ENCODE data around the gene SMYD1. TPM values are rescaled to one million over a fixed set of nuclear protein-coding genes. Genes with fewer than 3 reads are reported as not detected.

Gene SMYD1
- total and polyA plus RNA-seq, 2 donors (not counting 1 experiment from before 2014, with no cell fraction given) = not detected

DNA sequence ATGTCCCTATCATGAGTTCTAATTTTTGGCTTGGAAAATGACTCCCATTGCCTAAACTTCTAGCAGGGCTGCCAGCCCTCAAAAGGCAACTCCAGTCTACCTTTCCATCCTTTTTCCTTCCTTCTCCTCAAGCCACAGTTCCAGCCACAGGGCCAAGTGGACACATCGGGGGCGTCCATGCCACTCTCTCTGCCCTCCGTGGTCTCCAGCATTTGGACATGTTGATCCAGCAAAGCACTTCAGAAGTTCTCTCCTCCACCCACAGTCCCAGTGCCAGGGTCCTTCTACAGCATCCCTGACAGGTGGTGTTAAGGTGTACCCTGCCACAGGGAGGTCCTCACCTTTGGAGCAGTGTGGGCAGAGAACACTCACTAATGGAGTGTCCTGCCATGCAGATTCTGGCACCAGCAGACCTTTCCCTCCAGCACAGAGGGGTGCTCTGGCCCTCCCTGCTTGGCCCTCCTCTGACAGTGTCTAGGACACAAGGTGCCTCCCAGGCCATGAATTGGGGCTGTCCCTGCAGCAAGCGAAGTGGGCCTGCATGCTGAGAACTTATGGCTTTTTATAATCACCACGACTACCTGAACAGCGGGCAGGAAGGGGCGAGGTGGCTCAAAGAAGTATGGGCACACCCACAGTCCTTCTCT is 61.8 kb downstream of the SMYD1 start:
- no peak overlapping the region for H3K4me3 ChIP-seq (ENCODE audit: control extremely low read depth in 1 of 5, extremely low read depth in 1 of 5, insufficient read depth in 1 of 5, low read depth in 2 of 5, low read length in 4 of 5)
- H2AFZ ChIP-seq (ENCODE audit: insufficient read depth, low read depth, low read length, poor library complexity, severe bottlenecking) = no peak overlapping the region
- ChIA-PET CTCF (no interaction called here), POLR2A (no interaction called here)
- Mint-ChIP-seq H3K27me3 (peaks cover 18% of the 10 kb centered on the region), H3K4me3 (no peak overlapping the region), H3K9me3 (ENCODE audit: insufficient read depth) (no peaks in the 10 kb centered on the region), H3K4me1 (no peaks in the 10 kb centered on the region), H3K27ac (no peak overlapping the region)
- no peak for ATAC-seq (ENCODE audit: low read depth)
- H3K9ac ChIP-seq (ENCODE audit: low read length) = no peak overlapping the region
- H3K9me3 ChIP-seq (ENCODE audit: control extremely low read depth in 1 of 3, control insufficient read depth in 2 of 3, insufficient read depth in 1 of 3, low read length in 2 of 3) = no peaks in the 10 kb centered on the region
- H3K4me1 ChIP-seq (ENCODE audit: control insufficient read depth in 2 of 2, insufficient read depth in 2 of 2, low read length in 2 of 2) = no peaks in the 10 kb centered on the region
- H3K27me3 ChIP-seq (replicated peaks in 1 of 4; ENCODE audit: control extremely low read depth in 1 of 4, control insufficient read depth in 3 of 4, insufficient read depth in 4 of 4, low read length in 3 of 4) = peaks cover 0 to 8% (median 0%) of the 10 kb centered on the region in 4 experiments
- no peak overlapping the region for H3K27ac ChIP-seq (ENCODE audit: low read length in 2 of 2)
- no peaks in the 10 kb centered on the region for H3K36me3 ChIP-seq (replicated peaks in 1 of 2; ENCODE audit: control extremely low read depth in 1 of 2, control insufficient read depth in 1 of 2, extremely low read depth in 1 of 2, insufficient read depth in 2 of 2, low read length in 1 of 2)
- H3K79me2 ChIP-seq (ENCODE audit: control insufficient read depth, insufficient read depth, low read length) = no peaks in the 10 kb centered on the region
- 88% methylated on average over 4 of the region's 7 CpGs for WGBS (ENCODE audit: insufficient coverage)
- H3K4me2 ChIP-seq (replicated peaks; ENCODE audit: low read depth, low read length, poor library complexity, severe bottlenecking) = no peak overlapping the region
- no peaks in the 10 kb centered on the region for H4K20me1 ChIP-seq (ENCODE audit: control insufficient read depth, insufficient read depth, low read length, poor library complexity, severe bottlenecking)
- TF ChIP-seq, protein P1, sequence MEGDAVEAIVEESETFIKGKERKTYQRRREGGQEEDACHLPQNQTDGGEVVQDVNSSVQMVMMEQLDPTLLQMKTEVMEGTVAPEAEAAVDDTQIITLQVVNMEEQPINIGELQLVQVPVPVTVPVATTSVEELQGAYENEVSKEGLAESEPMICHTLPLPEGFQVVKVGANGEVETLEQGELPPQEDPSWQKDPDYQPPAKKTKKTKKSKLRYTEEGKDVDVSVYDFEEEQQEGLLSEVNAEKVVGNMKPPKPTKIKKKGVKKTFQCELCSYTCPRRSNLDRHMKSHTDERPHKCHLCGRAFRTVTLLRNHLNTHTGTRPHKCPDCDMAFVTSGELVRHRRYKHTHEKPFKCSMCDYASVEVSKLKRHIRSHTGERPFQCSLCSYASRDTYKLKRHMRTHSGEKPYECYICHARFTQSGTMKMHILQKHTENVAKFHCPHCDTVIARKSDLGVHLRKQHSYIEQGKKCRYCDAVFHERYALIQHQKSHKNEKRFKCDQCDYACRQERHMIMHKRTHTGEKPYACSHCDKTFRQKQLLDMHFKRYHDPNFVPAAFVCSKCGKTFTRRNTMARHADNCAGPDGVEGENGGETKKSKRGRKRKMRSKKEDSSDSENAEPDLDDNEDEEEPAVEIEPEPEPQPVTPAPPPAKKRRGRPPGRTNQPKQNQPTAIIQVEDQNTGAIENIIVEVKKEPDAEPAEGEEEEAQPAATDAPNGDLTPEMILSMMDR (IDR thresholded peaks at IDR 0.05) = no peak
- TF ChIP-seq EZH2 (IDR thresholded peaks at IDR 0.05; ENCODE audit: borderline replicate concordance, insufficient read depth, low read depth, low read length, poor library complexity, severe bottlenecking) = no peak
- DNase-seq = no peak
- intact Hi-C loops (cut with micrococcal nuclease) = no loop called here

DNA sequence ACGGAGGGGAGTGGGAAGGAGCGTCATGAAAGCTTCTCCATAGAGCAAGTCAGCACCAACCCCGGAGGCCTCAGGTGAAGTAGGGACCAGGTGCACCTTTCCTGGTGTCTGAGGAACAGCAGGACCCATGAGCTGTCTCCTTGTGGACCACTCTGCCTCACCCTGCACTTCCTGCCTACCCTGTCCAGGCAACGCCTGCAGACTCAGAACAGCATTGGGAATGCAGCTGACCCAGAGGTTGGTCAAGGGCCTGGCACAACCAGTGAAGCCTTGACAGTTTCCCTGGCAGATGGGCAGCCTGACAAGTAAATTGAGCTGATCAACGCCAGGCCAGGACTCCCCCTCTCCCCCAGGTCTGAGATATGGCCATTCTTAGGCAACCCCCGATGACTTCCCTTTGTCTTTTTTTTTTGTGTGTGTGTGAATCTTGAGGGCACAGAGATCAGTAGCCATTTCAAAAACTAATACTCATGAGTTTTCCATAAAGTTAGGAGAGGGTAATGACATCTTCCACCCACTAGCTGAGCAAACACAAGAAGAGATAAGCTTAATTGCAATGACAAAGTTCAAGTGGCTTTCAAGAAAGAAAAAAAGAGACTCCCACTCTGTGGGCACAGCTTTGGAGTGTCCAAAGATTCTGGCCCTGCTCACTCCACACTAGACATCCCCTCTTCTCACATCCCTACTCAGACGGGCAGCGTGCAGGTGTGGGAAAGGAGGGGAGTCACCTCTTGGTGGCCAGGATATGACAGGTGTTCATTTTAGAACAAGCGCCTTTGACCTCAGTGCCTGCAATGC is 63.8 kb downstream of the SMYD1 start:
- Histone ChIP-seq H3K27ac (ENCODE audit: low read length in 2 of 2) (no peak overlapping the region), H4K20me1 (ENCODE audit: control insufficient read depth, insufficient read depth, low read length, poor library complexity, severe bottlenecking) (no peaks in the 10 kb centered on the region), H3K9ac (ENCODE audit: low read length) (no peak overlapping the region), H3K9me3 (ENCODE audit: control extremely low read depth in 1 of 3, control insufficient read depth in 2 of 3, insufficient read depth in 1 of 3, low read length in 2 of 3) (no peaks in the 10 kb centered on the region), H3K4me2 (replicated peaks; ENCODE audit: low read depth, low read length, poor library complexity, severe bottlenecking) (no peak overlapping the region), H2AFZ (ENCODE audit: insufficient read depth, low read depth, low read length, poor library complexity, severe bottlenecking) (no peak overlapping the region), H3K79me2 (ENCODE audit: control insufficient read depth, insufficient read depth, low read length) (no peaks in the 10 kb centered on the region), H3K4me3 (ENCODE audit: control extremely low read depth in 1 of 5, extremely low read depth in 1 of 5, insufficient read depth in 1 of 5, low read depth in 2 of 5, low read length in 4 of 5) (no peak overlapping the region), H3K4me1 (ENCODE audit: control insufficient read depth in 2 of 2, insufficient read depth in 2 of 2, low read length in 2 of 2) (no peaks in the 10 kb centered on the region), H3K27me3 (replicated peaks in 1 of 4; ENCODE audit: control extremely low read depth in 1 of 4, control insufficient read depth in 3 of 4, insufficient read depth in 4 of 4, low read length in 3 of 4) (peaks cover 0 to 8% (median 0%) of the 10 kb centered on the region in 4 experiments), H3K36me3 (replicated peaks in 1 of 2; ENCODE audit: control extremely low read depth in 1 of 2, control insufficient read depth in 1 of 2, extremely low read depth in 1 of 2, insufficient read depth in 2 of 2, low read length in 1 of 2) (no peaks in the 10 kb centered on the region)
- TF ChIP-seq, protein P1 (IDR thresholded peaks at IDR 0.05) = no peak
- no peak for TF ChIP-seq EZH2 (IDR thresholded peaks at IDR 0.05; ENCODE audit: borderline replicate concordance, insufficient read depth, low read depth, low read length, poor library complexity, severe bottlenecking)
- WGBS (ENCODE audit: insufficient coverage) = 81% methylated on average over 6 of the region's 9 CpGs
- ChIA-PET CTCF (interaction anchor here (0.6 kb wide), 1 partner anchor 127 kb away, joined by 3 read pairs; no protein-coding TSS in a partner anchor), POLR2A (no interaction called here)
- Mint-ChIP-seq H3K4me1 (no peaks in the 10 kb centered on the region), H3K9me3 (ENCODE audit: insufficient read depth) (no peaks in the 10 kb centered on the region), H3K27ac (no peak overlapping the region), H3K4me3 (no peak overlapping the region), H3K27me3 (peaks cover 24% of the 10 kb centered on the region)
- no peak for ATAC-seq (ENCODE audit: low read depth)
- DNase-seq = no peak
- intact Hi-C loops (cut with micrococcal nuclease) = no loop called here

Data from B cell (primary cell).